Panc1 (cell line): Measurements from ENCODE around the gene CYTH2.

ENCODE experiments used
- CTCF ChIP-seq: fragments of 450-650 bp; IDR thresholded peaks from 2 replicates; pipeline ENCODE4 v1.5.1; 2017; ENCODE audit warnings: mild to moderate bottlenecking
- REST ChIP-seq, 2 experiments: IDR thresholded peaks; 2 replicates each; pipeline ENCODE4 v1.6.1; 2011 to 2012; ENCODE audit warnings: low read depth in 2 of 2, control low read depth in 1 of 2, low read length in 1 of 2, mild to moderate bottlenecking in 1 of 2, moderate library complexity in 1 of 2; ENCODE audit not compliant: insufficient read depth in 1 of 2
- SIN3A ChIP-seq: IDR thresholded peaks from 2 replicates; pipeline ENCODE4 v1.6.1; 2012; ENCODE audit warnings: low read depth, mild to moderate bottlenecking, low read length, moderate library complexity, borderline replicate concordance; ENCODE audit not compliant: insufficient read depth

- TF ChIP-seq CTCF (no peak), REST (IDR thresholded peaks at IDR 0.05; ENCODE audit: insufficient read depth in 1 of 2, low read depth in 2 of 2, low read length in 1 of 2) (no peak), SIN3A (no peak)
Observed at GRCh38 chr19:48452289-48453190, 16.6 kb upstream of the CYTH2 start.
